GM23338 (cell line): ENCODE results near the gene CNGA4. TPM values are rescaled to one million over a fixed set of nuclear protein-coding genes. Genes with fewer than 3 reads are reported as not detected.

Experiments used
- ATAC-seq: fragments of 200-7000 bp; cut with Tn5 transposase; 3 replicates; pipeline ENCODE4 v1.9.1; 2020
- DNase-seq: peaks from one replicate; pipeline ENCODE4 v3.0.0-alpha.2; 2015; ENCODE audit warnings: low spot score
- H2AFZ ChIP-seq: fragments of 200-600 bp; sonication (generic); 2 replicates; pipeline ENCODE4 v1.8.0; 2016; ENCODE audit warnings: antibody characterized with exemption, mild to moderate bottlenecking, moderate library complexity
- H3F3A ChIP-seq: fragments of 200-600 bp; sonication (generic); replicated peaks from 2 replicates; pipeline ENCODE4 v1.8.0; 2017; ENCODE audit warnings: antibody characterized with exemption, mixed run types, low read depth
- H3K27ac ChIP-seq: fragments of 200-600 bp; sonication (generic); 2 replicates; pipeline ENCODE4 v1.6.1; 2016; ENCODE audit warnings: low read depth
- H3K27me3 ChIP-seq: fragments of 200-600 bp; sonication (generic); 2 replicates; pipeline ENCODE4 v1.8.0; 2016; ENCODE audit warnings: mild to moderate bottlenecking, mixed run types, moderate library complexity; ENCODE audit not compliant: insufficient read depth
- H3K36me3 ChIP-seq: fragments of 200-600 bp; sonication (generic); 2 replicates; pipeline ENCODE4 v1.8.0; 2016; ENCODE audit warnings: mild to moderate bottlenecking; ENCODE audit not compliant: insufficient read depth
- H3K4me1 ChIP-seq: fragments of 200-600 bp; sonication (generic); 2 replicates; pipeline ENCODE4 v1.8.0; 2016; ENCODE audit warnings: mild to moderate bottlenecking, moderate library complexity; ENCODE audit not compliant: insufficient read depth
- H3K4me2 ChIP-seq: fragments of 200-600 bp; sonication (generic); 2 replicates; pipeline ENCODE4 v1.7.1; 2017; ENCODE audit warnings: mixed run types
- H3K4me3 ChIP-seq: fragments of 200-600 bp; sonication (generic); 2 replicates; pipeline ENCODE4 v1.6.1; 2016; ENCODE audit warnings: mixed run types
- H3K79me2 ChIP-seq: fragments of 200-600 bp; sonication (generic); replicated peaks from 2 replicates; pipeline ENCODE4 v1.8.0; 2017; ENCODE audit warnings: mild to moderate bottlenecking; ENCODE audit not compliant: insufficient read depth
- H3K9me2 ChIP-seq: fragments of 200-600 bp; sonication (generic); 2 replicates; pipeline ENCODE4 v1.8.0; 2017; ENCODE audit not compliant: insufficient read depth
- H4K20me1 ChIP-seq: fragments of 200-600 bp; sonication (generic); replicated peaks from 2 replicates; pipeline ENCODE4 v1.8.0; 2017; ENCODE audit warnings: mild to moderate bottlenecking; ENCODE audit not compliant: insufficient read depth
- H3K27ac Mint-ChIP-seq: 2 replicates; pipeline ENCODE4 v1.8.0; 2020; ENCODE audit warnings: inconsistent platforms, mild to moderate bottlenecking, moderate library complexity, mixed read lengths
- H3K27me3 Mint-ChIP-seq: 3 replicates; pipeline ENCODE4 v1.8.0; 2022; ENCODE audit warnings: low read depth, mild to moderate bottlenecking, moderate library complexity, mixed read lengths, inconsistent platforms; ENCODE audit not compliant: insufficient read depth, poor library complexity
- H3K36me3 Mint-ChIP-seq: 3 replicates; pipeline ENCODE4 v1.8.0; 2021; ENCODE audit warnings: low read depth, mild to moderate bottlenecking, inconsistent platforms, moderate library complexity, mixed read lengths
- H3K4me1 Mint-ChIP-seq: 3 replicates; pipeline ENCODE4 v1.8.0; 2020; ENCODE audit warnings: mild to moderate bottlenecking, inconsistent platforms, mixed read lengths
- H3K4me3 Mint-ChIP-seq: 3 replicates; pipeline ENCODE4 v1.8.0; 2021; ENCODE audit warnings: moderate library complexity, mild to moderate bottlenecking, inconsistent platforms, mixed read lengths
- H3K9me3 Mint-ChIP-seq: 3 replicates; pipeline ENCODE4 v1.8.0; 2020; ENCODE audit warnings: moderate library complexity, mild to moderate bottlenecking, inconsistent platforms, mixed read lengths
- EZH2phosphoT487 ChIP-seq: fragments of 200-600 bp; sonication (generic); IDR thresholded peaks from one replicate; pipeline ENCODE4 v1.8.1; 2018; ENCODE audit warnings: antibody characterized with exemption; ENCODE audit not compliant: unreplicated experiment
- JUNB ChIP-seq: IDR thresholded peaks from one replicate; pipeline ENCODE4 v1.6.1; 2016; ENCODE audit warnings: antibody characterized with exemption; ENCODE audit not compliant: unreplicated experiment
- NANOG ChIP-seq: IDR thresholded peaks from 2 replicates; pipeline ENCODE4 v1.6.1; 2016; ENCODE audit warnings: antibody characterized with exemption, borderline replicate concordance
- POLR2AphosphoS5 ChIP-seq: IDR thresholded peaks from 2 replicates; pipeline ENCODE4 v1.6.1; 2016; ENCODE audit warnings: antibody characterized with exemption, low read depth
- REST ChIP-seq: IDR thresholded peaks from one replicate; pipeline ENCODE4 v1.6.1; 2018; ENCODE audit warnings: antibody characterized with exemption; ENCODE audit not compliant: unreplicated experiment
- ZNF114 ChIP-seq: fragments of 250-450 bp; sonication (Bioruptor Pico); IDR thresholded peaks from 2 replicates; pipeline ENCODE4 v1.5.0; 2020; ENCODE audit warnings: mild to moderate bottlenecking, moderate library complexity
- polyA plus RNA-seq: library from polyadenylated mRNA; unstranded; fragments of >200 nt; fragmentation: Nextera tagmentation; extraction: Ambion mirVana; gene quantifications from 2 replicates; pipeline ENCODE4 v1.2.1, GENCODE V29; 2016
- total RNA-seq: library from RNA; depleted of rRNA; stranded (reverse); fragments of >200 nt; shearing (Covaris generic); gene quantifications from 2 replicates; pipeline ENCODE4 v1.2.3, GENCODE V29; 2014
- TF ChIP-seq, protein P1 (sequence below): fragments of 250-450 bp; sonication (Bioruptor Pico); IDR thresholded peaks from 2 replicates; pipeline ENCODE4 v1.5.0; 2020; ENCODE audit warnings: mild to moderate bottlenecking, moderate library complexity

Gene CNGA4
- total and polyA plus RNA-seq, 2 experiments from 2014 or later: 0.15 TPM; not detected in 1

- no peaks in the 10 kb centered on the region for H3F3A ChIP-seq
- TF ChIP-seq, protein P1, sequence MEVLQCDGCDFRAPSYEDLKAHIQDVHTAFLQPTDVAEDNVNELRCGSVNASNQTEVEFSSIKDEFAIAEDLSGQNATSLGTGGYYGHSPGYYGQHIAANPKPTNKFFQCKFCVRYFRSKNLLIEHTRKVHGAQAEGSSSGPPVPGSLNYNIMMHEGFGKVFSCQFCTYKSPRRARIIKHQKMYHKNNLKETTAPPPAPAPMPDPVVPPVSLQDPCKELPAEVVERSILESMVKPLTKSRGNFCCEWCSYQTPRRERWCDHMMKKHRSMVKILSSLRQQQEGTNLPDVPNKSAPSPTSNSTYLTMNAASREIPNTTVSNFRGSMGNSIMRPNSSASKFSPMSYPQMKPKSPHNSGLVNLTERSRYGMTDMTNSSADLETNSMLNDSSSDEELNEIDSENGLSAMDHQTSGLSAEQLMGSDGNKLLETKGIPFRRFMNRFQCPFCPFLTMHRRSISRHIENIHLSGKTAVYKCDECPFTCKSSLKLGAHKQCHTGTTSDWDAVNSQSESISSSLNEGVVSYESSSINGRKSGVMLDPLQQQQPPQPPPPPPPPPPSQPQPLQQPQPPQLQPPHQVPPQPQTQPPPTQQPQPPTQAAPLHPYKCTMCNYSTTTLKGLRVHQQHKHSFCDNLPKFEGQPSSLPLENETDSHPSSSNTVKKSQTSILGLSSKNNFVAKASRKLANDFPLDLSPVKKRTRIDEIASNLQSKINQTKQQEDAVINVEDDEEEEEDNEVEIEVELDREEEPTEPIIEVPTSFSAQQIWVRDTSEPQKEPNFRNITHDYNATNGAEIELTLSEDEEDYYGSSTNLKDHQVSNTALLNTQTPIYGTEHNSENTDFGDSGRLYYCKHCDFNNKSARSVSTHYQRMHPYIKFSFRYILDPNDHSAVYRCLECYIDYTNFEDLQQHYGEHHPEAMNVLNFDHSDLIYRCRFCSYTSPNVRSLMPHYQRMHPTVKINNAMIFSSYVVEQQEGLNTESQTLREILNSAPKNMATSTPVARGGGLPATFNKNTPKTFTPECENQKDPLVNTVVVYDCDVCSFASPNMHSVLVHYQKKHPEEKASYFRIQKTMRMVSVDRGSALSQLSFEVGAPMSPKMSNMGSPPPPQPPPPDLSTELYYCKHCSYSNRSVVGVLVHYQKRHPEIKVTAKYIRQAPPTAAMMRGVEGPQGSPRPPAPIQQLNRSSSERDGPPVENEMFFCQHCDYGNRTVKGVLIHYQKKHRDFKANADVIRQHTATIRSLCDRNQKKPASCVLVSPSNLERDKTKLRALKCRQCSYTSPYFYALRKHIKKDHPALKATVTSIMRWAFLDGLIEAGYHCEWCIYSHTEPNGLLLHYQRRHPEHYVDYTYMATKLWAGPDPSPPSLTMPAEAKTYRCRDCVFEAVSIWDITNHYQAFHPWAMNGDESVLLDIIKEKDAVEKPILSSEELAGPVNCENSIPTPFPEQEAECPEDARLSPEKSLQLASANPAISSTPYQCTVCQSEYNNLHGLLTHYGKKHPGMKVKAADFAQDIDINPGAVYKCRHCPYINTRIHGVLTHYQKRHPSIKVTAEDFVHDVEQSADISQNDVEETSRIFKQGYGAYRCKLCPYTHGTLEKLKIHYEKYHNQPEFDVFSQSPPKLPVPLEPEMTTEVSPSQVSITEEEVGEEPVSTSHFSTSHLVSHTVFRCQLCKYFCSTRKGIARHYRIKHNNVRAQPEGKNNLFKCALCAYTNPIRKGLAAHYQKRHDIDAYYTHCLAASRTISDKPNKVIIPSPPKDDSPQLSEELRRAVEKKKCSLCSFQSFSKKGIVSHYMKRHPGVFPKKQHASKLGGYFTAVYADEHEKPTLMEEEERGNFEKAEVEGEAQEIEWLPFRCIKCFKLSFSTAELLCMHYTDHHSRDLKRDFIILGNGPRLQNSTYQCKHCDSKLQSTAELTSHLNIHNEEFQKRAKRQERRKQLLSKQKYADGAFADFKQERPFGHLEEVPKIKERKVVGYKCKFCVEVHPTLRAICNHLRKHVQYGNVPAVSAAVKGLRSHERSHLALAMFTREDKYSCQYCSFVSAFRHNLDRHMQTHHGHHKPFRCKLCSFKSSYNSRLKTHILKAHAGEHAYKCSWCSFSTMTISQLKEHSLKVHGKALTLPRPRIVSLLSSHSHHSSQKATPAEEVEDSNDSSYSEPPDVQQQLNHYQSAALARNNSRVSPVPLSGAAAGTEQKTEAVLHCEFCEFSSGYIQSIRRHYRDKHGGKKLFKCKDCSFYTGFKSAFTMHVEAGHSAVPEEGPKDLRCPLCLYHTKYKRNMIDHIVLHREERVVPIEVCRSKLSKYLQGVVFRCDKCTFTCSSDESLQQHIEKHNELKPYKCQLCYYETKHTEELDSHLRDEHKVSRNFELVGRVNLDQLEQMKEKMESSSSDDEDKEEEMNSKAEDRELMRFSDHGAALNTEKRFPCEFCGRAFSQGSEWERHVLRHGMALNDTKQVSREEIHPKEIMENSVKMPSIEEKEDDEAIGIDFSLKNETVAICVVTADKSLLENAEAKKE: no peak
- Mint-ChIP-seq H3K4me3 (no peak overlapping the region), H3K27me3 (peaks cover 2% of the 10 kb centered on the region), H3K4me1 (peaks cover 8% of the 10 kb centered on the region), H3K27ac (no peak overlapping the region), H3K9me3 (no peaks in the 10 kb centered on the region), H3K36me3 (no peaks in the 10 kb centered on the region)
- H3K79me2 ChIP-seq: no peaks in the 10 kb centered on the region
- DNase-seq (no peak), ATAC-seq (no peak)
- no peak overlapping the region for H2AFZ ChIP-seq
- H3K4me3 ChIP-seq: no peak overlapping the region
- no peaks in the 10 kb centered on the region for H3K27me3 ChIP-seq
- H3K36me3 ChIP-seq: no peaks in the 10 kb centered on the region
- no peaks in the 10 kb centered on the region for H3K9me2 ChIP-seq
- peaks cover 7% of the 10 kb centered on the region; the same call in 1 of the 2 replicates for H3K4me1 ChIP-seq
- no peak overlapping the region for H3K4me2 ChIP-seq
- peaks cover 5% of the 10 kb centered on the region; the same call in 1 of the 2 replicates for H4K20me1 ChIP-seq
- H3K27ac ChIP-seq: no peak overlapping the region
These were observed 36.8 kb upstream of the CNGA4 start for GRCh38 chr11:6202041-6202440.

DNA sequence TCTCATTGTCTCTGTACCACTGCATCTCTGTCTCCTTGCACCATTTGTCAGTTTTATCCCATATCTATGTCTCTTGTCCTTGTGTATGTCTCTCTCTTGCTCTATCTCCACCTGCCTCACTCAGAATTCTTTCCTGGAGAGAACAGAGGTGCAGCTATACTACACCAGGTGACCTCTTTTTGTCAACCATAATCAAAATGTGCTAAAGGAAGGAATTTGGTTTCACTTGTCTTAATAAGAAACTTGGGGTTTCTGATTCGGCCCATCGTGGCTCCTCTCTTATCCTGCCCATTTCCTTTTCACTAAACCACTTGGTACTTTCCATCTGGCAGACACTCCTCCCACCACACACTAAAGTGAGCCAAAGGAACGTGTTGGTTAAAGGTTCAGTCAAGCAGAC lies 35.6 kb upstream of the CNGA4 start:
- Histone ChIP-seq H4K20me1 (peaks cover 5% of the 10 kb centered on the region; the same call in 1 of the 2 replicates), H3K9me2 (no peaks in the 10 kb centered on the region), H3K36me3 (no peaks in the 10 kb centered on the region), H3K27ac (no peak overlapping the region), H3K4me3 (no peak overlapping the region), H3F3A (no peaks in the 10 kb centered on the region), H3K79me2 (no peaks in the 10 kb centered on the region), H3K27me3 (no peaks in the 10 kb centered on the region), H3K4me1 (peaks cover 7% of the 10 kb centered on the region; the same call in 1 of the 2 replicates), H2AFZ (no peak overlapping the region), H3K4me2 (no peak overlapping the region)
- ATAC-seq (no peak), DNase-seq (no peak)
- Mint-ChIP-seq H3K27me3 (peaks cover 2% of the 10 kb centered on the region), H3K36me3 (no peaks in the 10 kb centered on the region), H3K9me3 (no peaks in the 10 kb centered on the region), H3K4me1 (peaks cover 8% of the 10 kb centered on the region), H3K4me3 (no peak overlapping the region), H3K27ac (no peak overlapping the region)
- TF ChIP-seq EZH2phosphoT487 (no peak), REST (no peak), ZNF114 (CRISPR knock-in tag) (no peak), JUNB (no peak), NANOG (no peak), POLR2AphosphoS5 (no peak)
